A549 (cell line): Measurements from ENCODE around the gene ASCL2. TPM values are rescaled to one million over a fixed set of nuclear protein-coding genes. Genes with fewer than 3 reads are reported as not detected.

Source experiments
- ATAC-seq, 2 experiments: fragments of 200-7000 bp in 1 of 2; fragments of >200 bp in 1 of 2; cut with Nextera tagmentation in 1 of 2; cut with Tn5 transposase in 1 of 2; 3 replicates each; pipeline versions ENCODE4 v1.8.0 to v1.9.1; 2018 to 2020; ENCODE audit warnings: mild to moderate bottlenecking in 1 of 2, moderate library complexity in 1 of 2
- CTCF ChIA-PET: fragments of 300-600 bp; sonication (Branson Sonifier 250); formaldehyde crosslinking; extraction: SDS; loops from one replicate; lab custom pipeline; 2021; ENCODE audit warnings: antibody characterized with exemption, inconsistent platforms; lab: Yijun Ruan, JAX
- POLR2A ChIA-PET: fragments of 350-600 bp; formaldehyde crosslinking; extraction: SDS; loops from one replicate; lab custom pipeline; 2021; ENCODE audit warnings: antibody characterized with exemption, inconsistent platforms; lab: Yijun Ruan, JAX
- DNase-seq, 2 experiments: peaks; one replicate each; pipeline versions ENCODE4 v3.0.0 to v3.0.0-alpha.2; 2011 to 2016; ENCODE audit warnings: low read depth in 1 of 2, low spot score in 1 of 2
- FAIRE-seq: peaks from 2 replicates; lab custom pipeline; 2011; peaks lifted over from hg19 to GRCh38; lab: Jason Lieb, UNC
- H3K27ac ChIP-seq, 2 experiments: fragments of >200 bp; sonication (Bioruptor Twin); formaldehyde crosslinking; 3 replicates each; pipeline ENCODE4 v1.5.1; 2016 to 2017
- H3K4me1 ChIP-seq: fragments of >200 bp; sonication (Bioruptor Twin); formaldehyde crosslinking; 3 replicates; pipeline ENCODE4 v1.6.1; 2016
- H3K4me2 ChIP-seq: fragments of >200 bp; sonication (Bioruptor Twin); formaldehyde crosslinking; 3 replicates; pipeline ENCODE4 v1.6.1; 2016
- H3K4me3 ChIP-seq: fragments of >200 bp; sonication (Bioruptor Twin); formaldehyde crosslinking; 3 replicates; pipeline ENCODE4 v1.5.1; 2016
- H3K9me3 ChIP-seq: fragments of >200 bp; sonication (Bioruptor Twin); formaldehyde crosslinking; 3 replicates; pipeline ENCODE4 v1.6.1; 2016
- BCL3 ChIP-seq: fragments of >200 bp; sonication (Bioruptor Twin); formaldehyde crosslinking; IDR thresholded peaks from 3 replicates; pipeline ENCODE4 v1.6.1; 2016
- EHF ChIP-seq: fragments of 250-450 bp; sonication (Bioruptor Pico); IDR thresholded peaks from 2 replicates; pipeline ENCODE4 v1.5.0; 2020; ENCODE audit warnings: mild to moderate bottlenecking
- ELK1 ChIP-seq: fragments of 150-350 bp; IDR thresholded peaks from 2 replicates; pipeline ENCODE4 v1.6.1; 2014; ENCODE audit warnings: low read depth, mild to moderate bottlenecking, low read length
- ESRRA ChIP-seq: fragments of 150-350 bp; IDR thresholded peaks from 2 replicates; pipeline ENCODE4 v1.6.1; 2014; ENCODE audit warnings: mild to moderate bottlenecking, low read length, borderline replicate concordance
- FOXS1 ChIP-seq: fragments of 250-450 bp; sonication (Bioruptor Pico); IDR thresholded peaks from 2 replicates; pipeline ENCODE4 v1.5.0; 2020; ENCODE audit warnings: mild to moderate bottlenecking, moderate library complexity
- HES2 ChIP-seq: fragments of >200 bp; sonication (Bioruptor Twin); formaldehyde crosslinking; IDR thresholded peaks from 2 replicates; pipeline ENCODE4 v1.6.1; 2016
- HOXA7 ChIP-seq: fragments of 250-450 bp; sonication (Bioruptor Pico); IDR thresholded peaks from 2 replicates; pipeline ENCODE4 v1.5.0; 2020; ENCODE audit warnings: mild to moderate bottlenecking, moderate library complexity
- JUN ChIP-seq, 2 experiments: fragments of >200 bp; sonication (Bioruptor Twin); formaldehyde crosslinking; IDR thresholded peaks; 2 replicates in 1 of 2; 3 replicates in 1 of 2; pipeline ENCODE4 v1.6.1; 2016 to 2017
- KDM1A ChIP-seq: fragments of 200-600 bp; sonication (generic); IDR thresholded peaks from 2 replicates; pipeline ENCODE4 v1.6.1; 2016; ENCODE audit warnings: low read depth, mild to moderate bottlenecking
- KDM5A ChIP-seq: fragments of 200-600 bp; sonication (generic); IDR thresholded peaks from 2 replicates; pipeline ENCODE4 v1.6.1; 2016; ENCODE audit warnings: antibody characterized with exemption, mild to moderate bottlenecking
- MAX ChIP-seq: IDR thresholded peaks from 2 replicates; pipeline ENCODE4 v1.6.1; 2012
- MYC ChIP-seq: IDR thresholded peaks from 2 replicates; pipeline ENCODE4 v1.6.1; 2012; ENCODE audit warnings: mild to moderate bottlenecking, inconsistent platforms, low read length, improper control_type of control experiment, borderline replicate concordance
- NR3C1 ChIP-seq: fragments of >200 bp; sonication (Bioruptor Twin); formaldehyde crosslinking; IDR thresholded peaks from 3 replicates; pipeline ENCODE4 v1.6.1; 2017
- PHF8 ChIP-seq: fragments of 200-600 bp; sonication (generic); IDR thresholded peaks from 2 replicates; pipeline ENCODE4 v1.6.1; 2016; ENCODE audit warnings: low read depth, mild to moderate bottlenecking, antibody characterized with exemption, moderate library complexity, borderline replicate concordance
- POLR2A ChIP-seq: IDR thresholded peaks from 2 replicates; pipeline ENCODE4 v1.6.1; 2012; ENCODE audit warnings: mild to moderate bottlenecking, low read length
- POLR2AphosphoS2 ChIP-seq: conservative IDR thresholded peaks from 2 replicates; pipeline ENCODE4 v1.6.1; 2012; ENCODE audit warnings: low read length, improper control_type of control experiment, inconsistent platforms
- RCOR1 ChIP-seq: fragments of 150-350 bp; IDR thresholded peaks from 2 replicates; pipeline ENCODE4 v1.6.1; 2014; ENCODE audit warnings: antibody characterized with exemption, low read length, low read depth
- SMC3 ChIP-seq: fragments of >200 bp; sonication (Bioruptor Twin); formaldehyde crosslinking; IDR thresholded peaks from 3 replicates; pipeline ENCODE4 v1.6.1; 2018; ENCODE audit warnings: inconsistent platforms
- TFCP2L1 ChIP-seq: fragments of 250-450 bp; sonication (Bioruptor Pico); IDR thresholded peaks from 2 replicates; pipeline ENCODE4 v1.5.0; 2021; ENCODE audit warnings: mild to moderate bottlenecking
- TP53 ChIP-seq: fragments of 250-450 bp; sonication (Bioruptor Pico); IDR thresholded peaks from 2 replicates; pipeline ENCODE4 v1.5.0; 2021; ENCODE audit warnings: mild to moderate bottlenecking, moderate library complexity
- ZC3H11A ChIP-seq: fragments of 450-650 bp; IDR thresholded peaks from 2 replicates; pipeline ENCODE4 v1.6.1; 2014; ENCODE audit warnings: antibody characterized with exemption, mild to moderate bottlenecking
- ZFP36 ChIP-seq: fragments of 450-650 bp; IDR thresholded peaks from 2 replicates; pipeline ENCODE4 v1.6.1; 2014; ENCODE audit warnings: borderline replicate concordance; ENCODE audit not compliant: partially characterized antibody
- ZNF302 ChIP-seq: fragments of 250-450 bp; sonication (Bioruptor Pico); IDR thresholded peaks from 2 replicates; pipeline ENCODE4 v1.9.0; 2021; ENCODE audit warnings: inconsistent platforms, mild to moderate bottlenecking, moderate library complexity
- WGBS: methylation state at CpG from one replicate; pipeline ENCODE4 v1.1.6; 2017; ENCODE audit errors: missing lambda C conversion rate; 5-methylcytosine and 5-hydroxymethylcytosine counted together
- polyA plus RNA-seq, 4 experiments: library from polyadenylated mRNA; depleted of rRNA in 3 of 4; stranded (reverse); fragments of >200 nt; fragmentation: RNase III in 1 of 4; extraction: RNeasy Plus Mini Kit Qiagen cat#74134 plus additional on column Dnase treatment in 1 of 4; gene quantifications; 2 replicates in 3 of 4; 3 replicates in 1 of 4; pipeline ENCODE4 v1.2.3, GENCODE V29; 2011 to 2017
- TF ChIP-seq, protein P1 (sequence below): IDR thresholded peaks from 2 replicates; pipeline ENCODE4 v1.6.1; 2012
- TF ChIP-seq, protein P2 (sequence below): fragments of 250-450 bp; sonication (Bioruptor Pico); IDR thresholded peaks from 2 replicates; pipeline ENCODE4 v1.5.0; 2020; ENCODE audit warnings: low read depth, mild to moderate bottlenecking, moderate library complexity

ASCL2 gene
- polyA plus RNA-seq, 2 of the 4 experiments (the other 2 are of a cell fraction) = not detected

DNA sequence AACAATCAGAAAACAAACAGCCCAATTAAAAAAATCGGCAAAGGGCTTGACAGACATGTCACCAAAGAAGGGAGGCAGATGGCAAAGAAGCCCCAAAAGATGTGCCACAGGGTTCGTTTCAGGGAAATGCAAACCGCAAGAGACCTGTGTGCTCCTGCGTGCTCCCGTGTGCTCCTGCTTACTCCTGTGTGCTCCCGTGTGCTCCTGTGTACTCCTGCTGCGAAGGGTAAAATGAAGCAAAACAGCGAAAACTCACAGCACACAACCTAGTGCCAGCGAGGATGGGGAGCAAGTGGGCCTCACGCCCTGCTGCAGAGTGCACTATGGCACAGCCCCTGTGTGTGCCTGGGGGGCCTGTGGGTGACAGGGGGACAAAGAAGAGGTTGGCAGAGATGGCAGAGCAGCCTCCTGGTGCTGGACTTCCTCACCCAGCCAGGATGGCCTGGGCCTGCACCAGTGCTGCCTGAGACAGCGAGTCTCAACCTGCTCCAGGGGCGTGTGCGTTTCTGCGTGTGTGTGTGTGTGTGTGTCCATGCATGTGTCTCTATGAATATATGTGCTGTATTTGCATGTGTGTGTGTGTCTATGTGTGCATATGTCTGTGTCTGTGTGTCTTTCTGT lies 14.0 kb downstream of the ASCL2 start:
- Histone ChIP-seq H3K9me3 (peaks cover 6% of the 10 kb centered on the region; the same call in 1 of the 3 replicates), H3K4me1 (no peaks in the 10 kb centered on the region), H3K4me3 (no peak overlapping the region), H3K4me2 (no peak overlapping the region), H3K27ac (no peak overlapping the region)
- no peak for TF ChIP-seq TP53 (CRISPR knock-in tag)
- no peak for TF ChIP-seq MAX
- TF ChIP-seq KDM5A = no peak
- TF ChIP-seq NR3C1 = no peak
- TF ChIP-seq ELK1 = no peak
- no peak for TF ChIP-seq MYC
- WGBS = 73% methylated on average over 10 of the region's 14 CpGs
- ChIA-PET CTCF (no interaction called here), POLR2A (no interaction called here)
- FAIRE-seq = no peak
- no peak for DNase-seq
- ATAC-seq = no peak

- no peak for TF ChIP-seq ESRRA
- TF ChIP-seq EHF (CRISPR knock-in tag) = no peak
- TF ChIP-seq JUN (IDR thresholded peaks at IDR 0.05) = no peak
- TF ChIP-seq PHF8 = no peak
- TF ChIP-seq RCOR1 = no peak
- no peak for TF ChIP-seq BCL3
- TF ChIP-seq POLR2AphosphoS2 = no peak
- TF ChIP-seq HOXA7 = no peak
- no peak for TF ChIP-seq FOXS1 (CRISPR knock-in tag)
- TF ChIP-seq ZC3H11A = no peak
- TF ChIP-seq, protein P1, sequence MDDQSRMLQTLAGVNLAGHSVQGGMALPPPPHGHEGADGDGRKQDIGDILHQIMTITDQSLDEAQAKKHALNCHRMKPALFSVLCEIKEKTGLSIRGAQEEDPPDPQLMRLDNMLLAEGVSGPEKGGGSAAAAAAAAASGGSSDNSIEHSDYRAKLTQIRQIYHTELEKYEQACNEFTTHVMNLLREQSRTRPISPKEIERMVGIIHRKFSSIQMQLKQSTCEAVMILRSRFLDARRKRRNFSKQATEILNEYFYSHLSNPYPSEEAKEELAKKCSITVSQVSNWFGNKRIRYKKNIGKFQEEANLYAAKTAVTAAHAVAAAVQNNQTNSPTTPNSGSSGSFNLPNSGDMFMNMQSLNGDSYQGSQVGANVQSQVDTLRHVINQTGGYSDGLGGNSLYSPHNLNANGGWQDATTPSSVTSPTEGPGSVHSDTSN = no peak
- TF ChIP-seq, protein P2, sequence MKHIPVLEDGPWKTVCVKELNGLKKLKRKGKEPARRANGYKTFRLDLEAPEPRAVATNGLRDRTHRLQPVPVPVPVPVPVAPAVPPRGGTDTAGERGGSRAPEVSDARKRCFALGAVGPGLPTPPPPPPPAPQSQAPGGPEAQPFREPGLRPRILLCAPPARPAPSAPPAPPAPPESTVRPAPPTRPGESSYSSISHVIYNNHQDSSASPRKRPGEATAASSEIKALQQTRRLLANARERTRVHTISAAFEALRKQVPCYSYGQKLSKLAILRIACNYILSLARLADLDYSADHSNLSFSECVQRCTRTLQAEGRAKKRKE (CRISPR knock-in tag) = no peak
- no peak for TF ChIP-seq POLR2A
- no peak for TF ChIP-seq HES2
- no peak for TF ChIP-seq ZNF302 (CRISPR knock-in tag)
- TF ChIP-seq TFCP2L1 (CRISPR knock-in tag) = no peak
- no peak for TF ChIP-seq ELK1
- no peak for TF ChIP-seq SMC3
- TF ChIP-seq ZFP36 = no peak
- no peak for TF ChIP-seq KDM1A
- ChIA-PET CTCF (interaction anchor here (0.7 to 1.8 kb wide), 3 partner anchors 9 to 57 kb away, joined by 3 to 5 read pairs (median 3); no protein-coding TSS in a partner anchor), POLR2A (no interaction called here)
- DNase-seq (no peak), FAIRE-seq (no peak), ATAC-seq (no peak)
- Histone ChIP-seq H3K27ac (no peak overlapping the region), H3K4me1 (no peaks in the 10 kb centered on the region), H3K4me2 (no peak overlapping the region), H3K4me3 (no peak overlapping the region), H3K9me3 (peaks cover 6% of the 10 kb centered on the region; the same call in 1 of the 3 replicates)
- WGBS = 79% methylated on average over 6 of the region's 6 CpGs
Observed at GRCh38 chr11:2252018-2252417, 18.4 kb downstream of the ASCL2 start.
